IMR-90 (cell line): Measurements from ENCODE around the gene APMAP. TPM values are rescaled to one million over a fixed set of nuclear protein-coding genes. Genes with fewer than 3 reads are reported as not detected.

ENCODE experiments used
- ATAC-seq: fragments of 200-7000 bp; cut with Tn5 transposase; 2 replicates; pipeline ENCODE4 v1.9.1; 2020; ENCODE audit warnings: low read depth, mild to moderate bottlenecking, moderate library complexity
- BruUV-seq: library from RNA; stranded (reverse); fragments of 400-500 nt; replicated peaks from 2 replicates; lab custom pipeline; 2021; lab: Mats Ljungman, UMichigan
- CTCF ChIA-PET: fragments of 300-600 bp; formaldehyde crosslinking; extraction: SDS; loops from one replicate; lab custom pipeline; 2021; ENCODE audit warnings: antibody characterized with exemption; lab: Yijun Ruan, JAX
- POLR2A ChIA-PET: fragments of 300-600 bp; sonication (Branson Sonifier 250); formaldehyde crosslinking; loops from one replicate; lab custom pipeline; 2022; ENCODE audit warnings: antibody characterized with exemption; ENCODE audit not compliant: unreplicated experiment; lab: Charles Lee
- DNase-seq: peaks from one replicate; pipeline ENCODE4 v3.0.0; 2013
- H2AFZ ChIP-seq: replicated peaks from 2 replicates; pipeline ENCODE3; 2013; ENCODE audit warnings: low read length, mild to moderate bottlenecking; ENCODE audit not compliant: poor library complexity
- H2AK5ac ChIP-seq: 2 replicates; pipeline ENCODE4 v1.6.1; 2013; ENCODE audit warnings: low read depth, low read length, inconsistent platforms
- H2AK9ac ChIP-seq: replicated peaks from 2 replicates; pipeline ENCODE3; 2013; ENCODE audit warnings: mild to moderate bottlenecking, low read depth, low read length, moderate library complexity; ENCODE audit not compliant: poor library complexity
- H2BK120ac ChIP-seq: 2 replicates; pipeline ENCODE4 v1.6.1; 2013; ENCODE audit warnings: low read depth, low read length, inconsistent platforms
- H2BK15ac ChIP-seq: 3 replicates; pipeline ENCODE4 v1.6.1; 2013; ENCODE audit warnings: low read depth, low read length, inconsistent platforms
- H2BK20ac ChIP-seq: 2 replicates; pipeline ENCODE4 v1.6.1; 2013; ENCODE audit warnings: low read depth, mild to moderate bottlenecking, inconsistent platforms, low read length, moderate library complexity
- H2BK5ac ChIP-seq: 2 replicates; pipeline ENCODE4 v1.6.1; 2013; ENCODE audit warnings: mild to moderate bottlenecking, low read depth, low read length, inconsistent platforms; ENCODE audit not compliant: poor library complexity, severe bottlenecking
- H3K14ac ChIP-seq: replicated peaks from 2 replicates; pipeline ENCODE4 v1.6.1; 2013; ENCODE audit warnings: low read depth, low read length, inconsistent platforms
- H3K18ac ChIP-seq: 2 replicates; pipeline ENCODE4 v1.6.1; 2013; ENCODE audit warnings: low read depth, low read length, control low read depth
- H3K23ac ChIP-seq: 2 replicates; pipeline ENCODE4 v1.6.1; 2013; ENCODE audit warnings: low read depth, low read length, inconsistent platforms
- H3K27ac ChIP-seq: 2 replicates; pipeline ENCODE4 v1.5.1; 2013; ENCODE audit warnings: mild to moderate bottlenecking, control low read depth, low read length; ENCODE audit not compliant: insufficient read depth
- H3K27me3 ChIP-seq: 2 replicates; pipeline ENCODE4 v1.6.1; 2013; ENCODE audit warnings: low read length; ENCODE audit not compliant: control insufficient read depth, insufficient read depth
- H3K36me3 ChIP-seq: 2 replicates; pipeline ENCODE4 v1.6.1; 2013; ENCODE audit warnings: low read length, mixed read lengths; ENCODE audit not compliant: control insufficient read depth, insufficient read depth
- H3K4ac ChIP-seq: 2 replicates; pipeline ENCODE4 v1.6.1; 2013; ENCODE audit warnings: low read depth, low read length, inconsistent platforms
- H3K4me1 ChIP-seq: 2 replicates; pipeline ENCODE4 v1.6.1; 2013; ENCODE audit warnings: low read length, mixed read lengths; ENCODE audit not compliant: control insufficient read depth, insufficient read depth
- H3K4me2 ChIP-seq: 2 replicates; pipeline ENCODE4 v1.6.1; 2013; ENCODE audit warnings: low read depth, mild to moderate bottlenecking, control low read depth, low read length, moderate library complexity
- H3K4me3 ChIP-seq: 2 replicates; pipeline ENCODE4 v1.5.1; 2013; ENCODE audit warnings: low read depth, mild to moderate bottlenecking, control low read depth, low read length, moderate library complexity; ENCODE audit not compliant: insufficient read depth
- H3K56ac ChIP-seq: 2 replicates; pipeline ENCODE4 v1.6.1; 2013; ENCODE audit warnings: low read length, inconsistent platforms; ENCODE audit not compliant: insufficient read depth; ENCODE audit errors: extremely low read depth
- H3K79me1 ChIP-seq, 2 experiments: 2 replicates each; pipeline ENCODE4 v1.6.1; 2013; ENCODE audit warnings: low read length in 2 of 2, inconsistent platforms in 1 of 2, low read depth in 1 of 2
- H3K9ac ChIP-seq: 2 replicates; pipeline ENCODE4 v1.6.1; 2013; ENCODE audit warnings: low read depth, low read length, control low read depth
- H3K9me1 ChIP-seq: 2 replicates; pipeline ENCODE4 v1.6.1; 2013; ENCODE audit warnings: low read length, inconsistent platforms; ENCODE audit not compliant: insufficient read depth
- H3K9me3 ChIP-seq: 2 replicates; pipeline ENCODE4 v1.6.1; 2013; ENCODE audit warnings: low read length; ENCODE audit not compliant: control insufficient read depth, insufficient read depth
- H4K20me1 ChIP-seq: 2 replicates; pipeline ENCODE4 v1.6.1; 2013; ENCODE audit warnings: low read length, inconsistent platforms; ENCODE audit not compliant: insufficient read depth
- H4K5ac ChIP-seq: 2 replicates; pipeline ENCODE4 v1.6.1; 2013; ENCODE audit warnings: mild to moderate bottlenecking, low read depth, low read length, control low read depth
- H4K8ac ChIP-seq, 2 experiments: 2 replicates each; pipeline ENCODE4 v1.6.1; 2013; ENCODE audit warnings: low read depth in 2 of 2, low read length in 2 of 2, control low read depth in 1 of 2, inconsistent platforms in 1 of 2
- H4K91ac ChIP-seq: 2 replicates; pipeline ENCODE4 v1.6.1; 2013; ENCODE audit warnings: low read depth, low read length, inconsistent platforms; ENCODE audit not compliant: insufficient read depth
- BHLHE40 ChIP-seq: fragments of 150-350 bp; IDR thresholded peaks from 2 replicates; pipeline ENCODE4 v1.6.1; 2016; ENCODE audit warnings: mild to moderate bottlenecking, low read depth, low read length
- CEBPB ChIP-seq: IDR thresholded peaks from 2 replicates; pipeline ENCODE4 v1.6.1; 2012; ENCODE audit warnings: low read depth, low read length, improper control_type of control experiment
- CHD1 ChIP-seq: IDR thresholded peaks from 2 replicates; pipeline ENCODE4 v1.6.1; 2012; ENCODE audit warnings: low read depth, low read length, improper control_type of control experiment
- MAFK ChIP-seq: IDR thresholded peaks from 2 replicates; pipeline ENCODE4 v1.6.1; 2012; ENCODE audit warnings: low read depth, low read length, improper control_type of control experiment
- MAZ ChIP-seq: IDR thresholded peaks from 2 replicates; pipeline ENCODE4 v1.6.1; 2012; ENCODE audit warnings: low read depth, mild to moderate bottlenecking, low read length, improper control_type of control experiment, moderate library complexity, borderline replicate concordance
- MXI1 ChIP-seq: IDR thresholded peaks from 2 replicates; pipeline ENCODE4 v1.6.1; 2012; ENCODE audit warnings: low read depth, mild to moderate bottlenecking, low read length, moderate library complexity, borderline replicate concordance
- NFE2L2 ChIP-seq: fragments of 150-350 bp; IDR thresholded peaks from 2 replicates; pipeline ENCODE4 v1.6.1; 2016; ENCODE audit warnings: low read depth, mild to moderate bottlenecking, low read length
- RCOR1 ChIP-seq: IDR thresholded peaks from 2 replicates; pipeline ENCODE4 v1.6.1; 2012; ENCODE audit warnings: mild to moderate bottlenecking, low read length, improper control_type of control experiment; ENCODE audit not compliant: insufficient replicate concordance
- RFX5 ChIP-seq: IDR thresholded peaks from 2 replicates; pipeline ENCODE4 v1.8.0; 2012; ENCODE audit warnings: low read depth, mild to moderate bottlenecking, low read length, moderate library complexity
- SMC3 ChIP-seq: fragments of 150-350 bp; IDR thresholded peaks from 2 replicates; pipeline ENCODE4 v1.6.1; 2016; ENCODE audit warnings: low read depth, mild to moderate bottlenecking, antibody characterized with exemption, low read length, moderate library complexity
- WGBS, 2 experiments: methylation state at CpG; one replicate each; pipeline versions ENCODE4 v1.1.5 to v1.1.7; 2013; ENCODE audit warnings: missing lambda C conversion rate in 2 of 2; ENCODE audit not compliant: insufficient read length in 1 of 2; ENCODE audit errors: extremely low coverage in 2 of 2; 5-methylcytosine and 5-hydroxymethylcytosine counted together
- dilution Hi-C: fragments of 300-500 bp; cut with HindIII; formaldehyde crosslinking; loops from one replicate; pipeline ENCODE4 v1.14.3; 2018; ENCODE audit warnings: low sequenced_read_pairs; ENCODE audit not compliant: unreplicated experiment
- in situ Hi-C: fragments of 300-500 bp; cut with MboI; formaldehyde crosslinking; loops from 3 replicates; pipeline ENCODE4 v1.14.3; 2019; ENCODE audit warnings: low sequenced_read_pairs, inconsistent platforms, mixed read lengths
- intact Hi-C: fragments of 100-400 bp; cut with micrococcal nuclease; formaldehyde crosslinking; loops from 2 replicates; pipeline ENCODE4 v1.10.0; 2022
- polyA plus RNA-seq, 3 experiments: library from polyadenylated mRNA; depleted of rRNA; stranded (reverse); fragments of >200 nt; gene quantifications; 2 replicates each; pipeline ENCODE4 v1.2.3, GENCODE V29; 2012; ENCODE audit warnings: low replicate concordance in 1 of 3
- total RNA-seq: library from RNA; depleted of rRNA; stranded (reverse); fragments of >200 nt; gene quantifications from 2 replicates; pipeline ENCODE4 v1.2.3, GENCODE V29; 2012

The APMAP gene
- total and polyA plus RNA-seq, 2 of the 4 experiments (the other 2 are of a cell fraction), result 67.2 to 88.8 TPM

DNA sequence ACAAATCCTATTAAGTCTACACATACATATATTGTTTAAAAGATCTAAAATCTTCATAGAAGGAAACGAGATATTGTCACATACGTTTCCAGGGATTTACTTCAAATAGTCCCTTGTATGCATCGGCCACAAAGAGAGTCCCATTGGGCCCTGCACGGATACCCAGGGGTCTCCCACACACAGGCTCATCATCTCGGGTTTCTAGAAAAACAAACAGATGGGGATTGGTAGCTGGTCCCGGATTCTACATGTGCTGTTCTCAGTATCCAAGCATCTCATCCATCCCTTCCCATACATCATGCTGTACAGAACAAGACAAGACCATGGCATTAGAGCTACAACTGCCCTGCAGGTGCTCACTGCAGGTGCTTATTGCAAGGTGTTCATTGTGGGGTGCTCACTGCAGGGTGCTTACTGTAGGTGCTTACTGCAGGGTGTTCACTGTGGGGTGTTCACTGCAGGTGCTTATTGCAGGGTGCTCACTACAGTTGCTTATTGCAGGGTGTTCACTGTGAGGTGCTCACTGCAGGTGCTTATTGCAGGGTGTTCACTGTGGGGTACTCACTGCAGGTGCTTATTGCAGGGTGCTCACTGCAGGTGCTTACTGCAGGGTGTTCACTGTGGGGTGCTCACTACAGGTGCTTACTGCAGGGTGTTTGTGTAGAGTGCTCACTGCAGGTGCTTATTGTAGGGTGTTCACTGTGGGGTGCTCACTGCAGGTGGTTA, 21.0 kb downstream of the APMAP start:
- no peak for TF ChIP-seq RFX5
- TF ChIP-seq NFE2L2, result no peak
- no peak for TF ChIP-seq SMC3
- TF ChIP-seq MAZ, result no peak
- no peak for TF ChIP-seq BHLHE40
- TF ChIP-seq MAFK, result no peak
- TF ChIP-seq RCOR1, result no peak
- TF ChIP-seq MXI1, result no peak
- TF ChIP-seq CEBPB, result no peak
- TF ChIP-seq CHD1, result no peak
- no peaks in the 10 kb centered on the region for H3K4me1 ChIP-seq
- no peak overlapping the region for H2BK15ac ChIP-seq
- WGBS, 2 experiments, result 50% methylated on average over 2 of the region's 6 CpGs; no CpG with 5 or more reads in 1 of the 2 experiments
- no peak for DNase-seq
- no peak overlapping the region for H3K23ac ChIP-seq
- H3K9me3 ChIP-seq, result 0 out of 2 replicates have a peak, but pooled peaks cover 2% of the 10 kb centered on the region
- no peak overlapping the region for H3K4ac ChIP-seq
- H4K20me1 ChIP-seq, result no peaks in the 10 kb centered on the region
- H3K9ac ChIP-seq, result no peak overlapping the region
- H3K9me1 ChIP-seq, result no peaks in the 10 kb centered on the region
- H3K27ac ChIP-seq, result no peak overlapping the region
- no peak overlapping the region for H3K56ac ChIP-seq
- peaks cover 0 to 5% of the 10 kb centered on the region in 2 experiments; a peak in 2 of 4 replicates for H3K79me1 ChIP-seq
- no peak overlapping the region for H4K5ac ChIP-seq
- H2BK120ac ChIP-seq, result no peak overlapping the region
- peaks cover 38% of the 10 kb centered on the region for H3K36me3 ChIP-seq
- POLR2A ChIA-PET, result no interaction called here
- H3K4me2 ChIP-seq, result no peak overlapping the region
- no peak overlapping the region for H2AK5ac ChIP-seq
- H3K27me3 ChIP-seq, result no peaks in the 10 kb centered on the region
- in situ Hi-C loops (no loop called here), dilution Hi-C loops (no loop called here), intact Hi-C loops (no loop called here)
- H2BK5ac ChIP-seq, result no peak overlapping the region
- no peak overlapping the region for H3K14ac ChIP-seq
- H3K18ac ChIP-seq, result no peak overlapping the region
- H4K91ac ChIP-seq, result no peak overlapping the region
- CTCF ChIA-PET, result no interaction called here
- no peak overlapping the region for H2BK20ac ChIP-seq
- BruUV-seq, result no TSS peak
- ATAC-seq, result no peak
- no peak overlapping the region for H2AK9ac ChIP-seq
- no peak overlapping the region for H4K8ac ChIP-seq
- H3K4me3 ChIP-seq, result no peak overlapping the region
- no peak overlapping the region for H2AFZ ChIP-seq
